GM12878 (cell line): ENCODE data around the gene KLHL2. TPM values are rescaled to one million over a fixed set of nuclear protein-coding genes. Genes with fewer than 3 reads are reported as not detected.

Experiments
- ATAC-seq: fragments of 200-7000 bp; cut with Tn5 transposase; 3 replicates; pipeline ENCODE4 v1.9.1; 2020; ENCODE audit warnings: mild to moderate bottlenecking, moderate library complexity
- BruUV-seq: library from RNA; stranded (reverse); fragments of 400-500 nt; replicated peaks from 2 replicates; lab custom pipeline; 2021; lab: Mats Ljungman, UMichigan
- CTCF ChIA-PET: fragments of 300-600 bp; sonication (Branson Sonifier 250); formaldehyde crosslinking; extraction: SDS; loops from one replicate; lab custom pipeline; 2021; ENCODE audit warnings: inconsistent platforms; lab: Yijun Ruan, JAX
- POLR2A ChIA-PET: fragments of 350-600 bp; formaldehyde crosslinking; extraction: SDS; loops from one replicate; lab custom pipeline; 2021; ENCODE audit warnings: inconsistent platforms; lab: Charles Lee
- RAD21 ChIA-PET: fragments of 300-600 bp; sonication (Branson Sonifier 250); formaldehyde crosslinking; loops from one replicate; lab custom pipeline; 2023; ENCODE audit warnings: antibody characterized with exemption; ENCODE audit not compliant: unreplicated experiment; lab: Charles Lee
- SMC1A ChIA-PET: fragments of 300-600 bp; sonication (Branson Sonifier 250); formaldehyde crosslinking; loops from one replicate; lab custom pipeline; 2023; ENCODE audit not compliant: unreplicated experiment, uncharacterized antibody; lab: Charles Lee
- DNase-seq: peaks from one replicate; pipeline ENCODE4 v3.0.0-alpha.2; 2011; ENCODE audit warnings: low read depth, low spot score
- FAIRE-seq: peaks from 3 replicates; lab custom pipeline; 2011; peaks lifted over from hg19 to GRCh38; lab: Jason Lieb, UNC
- H2AFZ ChIP-seq: 2 replicates; pipeline ENCODE4 v1.6.0; 2011; ENCODE audit warnings: low read depth, low read length, control low read depth; ENCODE audit not compliant: control insufficient read depth
- H3K27ac ChIP-seq: 2 replicates; pipeline ENCODE4 v1.5.1; 2011; ENCODE audit warnings: control low read depth; ENCODE audit not compliant: control insufficient read depth, insufficient read depth
- H3K27me3 ChIP-seq, 2 experiments: replicated peaks in 1 of 2; 2 replicates each; pipeline versions ENCODE4 v1.6.0 to v1.6.1; 2011; ENCODE audit warnings: low read length in 1 of 2; ENCODE audit not compliant: control insufficient read depth in 2 of 2, insufficient read depth in 2 of 2
- H3K36me3 ChIP-seq, 2 experiments: 2 replicates each; pipeline ENCODE4 v1.5.1; 2011; ENCODE audit warnings: low read length in 1 of 2; ENCODE audit not compliant: control insufficient read depth in 2 of 2, insufficient read depth in 2 of 2
- H3K4me1 ChIP-seq: 2 replicates; pipeline ENCODE4 v1.6.1; 2011; ENCODE audit warnings: mild to moderate bottlenecking, low read length, moderate library complexity, mixed read lengths; ENCODE audit not compliant: control insufficient read depth, insufficient read depth
- H3K4me2 ChIP-seq: 2 replicates; pipeline ENCODE4 v1.6.0; 2011; ENCODE audit warnings: control low read depth; ENCODE audit not compliant: control insufficient read depth, insufficient read depth
- H3K4me3 ChIP-seq: fragments of 200-600 bp; sonication (generic); 2 replicates; pipeline ENCODE4 v1.5.1; 2016
- H3K79me2 ChIP-seq: 2 replicates; pipeline ENCODE4 v1.6.0; 2011; ENCODE audit warnings: low read length; ENCODE audit not compliant: control insufficient read depth, insufficient read depth
- H3K9ac ChIP-seq: 2 replicates; pipeline ENCODE4 v1.8.0; 2011; ENCODE audit warnings: low read length, control low read depth, mixed read lengths; ENCODE audit not compliant: control insufficient read depth, insufficient read depth
- H3K9me3 ChIP-seq: replicated peaks from 3 replicates; pipeline ENCODE4 v1.5.1; 2011; ENCODE audit warnings: mild to moderate bottlenecking, low read length; ENCODE audit not compliant: control insufficient read depth, insufficient read depth
- H4K20me1 ChIP-seq: 2 replicates; pipeline ENCODE4 v1.6.0; 2011; ENCODE audit not compliant: control insufficient read depth, insufficient read depth
- ATF7 ChIP-seq: fragments of 450-650 bp; IDR thresholded peaks from 2 replicates; pipeline ENCODE4 v1.6.1; 2016; ENCODE audit warnings: low read depth, mild to moderate bottlenecking
- CBX5 ChIP-seq: sonication (generic); IDR thresholded peaks from 2 replicates; pipeline ENCODE4 v1.6.1; 2016; ENCODE audit warnings: low read depth, moderate library complexity, mild to moderate bottlenecking, inconsistent platforms
- EGR1 ChIP-seq, 2 experiments: IDR thresholded peaks; 1 replicate in 1 of 2; 2 replicates in 1 of 2; pipeline ENCODE4 v1.6.1; 2011 to 2012; ENCODE audit warnings: low read depth in 2 of 2, low read length in 2 of 2, borderline replicate concordance in 1 of 2, mild to moderate bottlenecking in 1 of 2, moderate library complexity in 1 of 2
- NFYA ChIP-seq: IDR thresholded peaks from 2 replicates; pipeline ENCODE4 v1.6.1; 2011; ENCODE audit warnings: low read depth, mild to moderate bottlenecking, low read length, improper control_type of control experiment, borderline replicate concordance
- NR2F1 ChIP-seq: fragments of 450-650 bp; conservative IDR thresholded peaks from 2 replicates; pipeline ENCODE4 v1.6.1; 2017; ENCODE audit warnings: mild to moderate bottlenecking
- PAX5 ChIP-seq: IDR thresholded peaks from 2 replicates; pipeline ENCODE4 v1.6.1; 2011; ENCODE audit warnings: low read depth, low read length, borderline replicate concordance
- POLR2A ChIP-seq: IDR thresholded peaks from 2 replicates; pipeline ENCODE4 v1.6.1; 2011; ENCODE audit warnings: low read depth, mild to moderate bottlenecking, low read length
- RAD51 ChIP-seq: fragments of 450-650 bp; IDR thresholded peaks from 2 replicates; pipeline ENCODE4 v1.6.1; 2016; ENCODE audit warnings: moderate library complexity, mild to moderate bottlenecking, inconsistent platforms
- SMAD1 ChIP-seq: fragments of 450-650 bp; IDR thresholded peaks from 2 replicates; pipeline ENCODE4 v1.6.1; 2018; ENCODE audit warnings: mild to moderate bottlenecking, low read depth; ENCODE audit not compliant: partially characterized antibody
- TAF1 ChIP-seq: IDR thresholded peaks from 2 replicates; pipeline ENCODE4 v1.6.1; 2011; ENCODE audit warnings: mild to moderate bottlenecking, low read depth, low read length, borderline replicate concordance
- ZNF217 ChIP-seq: fragments of 450-650 bp; IDR thresholded peaks from 2 replicates; pipeline ENCODE4 v1.6.1; 2017; ENCODE audit warnings: antibody characterized with exemption, mild to moderate bottlenecking
- WGBS: methylation state at CpG from one replicate; pipeline ENCODE4 v1.1.6; 2016; ENCODE audit warnings: low lambda C conversion rate; ENCODE audit not compliant: insufficient replicate concordance, insufficient coverage; ENCODE audit errors: missing lambda C conversion rate; 5-methylcytosine and 5-hydroxymethylcytosine counted together
- in situ Hi-C: fragments of 300-500 bp; cut with MboI; formaldehyde crosslinking; loops from 9 replicates; pipeline ENCODE4 v1.14.3; 2018; ENCODE audit warnings: mixed read lengths
- intact Hi-C: fragments of 100-400 bp; cut with micrococcal nuclease; formaldehyde crosslinking; loops from one replicate; pipeline ENCODE4 v1.14.2; 2022; ENCODE audit not compliant: unreplicated experiment
- polyA plus RNA-seq, 11 experiments: library from polyadenylated mRNA; depleted of rRNA in 4 of 11; unstranded in 6 of 11; stranded (reverse) in 5 of 11; fragments of >200 nt; fragmentation: Nextera tagmentation in 4 of 11; fragmentation: Illumina TruSeq in 1 of 11; extraction: Ambion mirVana in 4 of 11; extraction: Trizol in 1 of 11; gene quantifications; 1 replicate in 1 of 11; 2 replicates in 10 of 11; pipeline versions ENCODE4 v1.2.1 to v1.2.3, GENCODE V29; 2011 to 2016; ENCODE audit warnings: inconsistent platforms in 2 of 11, missing spikeins in 2 of 11, low read depth in 1 of 11
- total RNA-seq, 4 experiments: library from RNA; depleted of rRNA in 3 of 4; stranded (reverse); fragments of >200 nt in 3 of 4; fragmentation: Illumina TruSeq in 1 of 4; extraction: Trizol in 1 of 4; gene quantifications; 2 replicates each; pipeline versions ENCODE4 v1.2.1 to v1.2.3, GENCODE V29; 2013 to 2021
- TF ChIP-seq, protein P1 (sequence below): fragments of 450-650 bp; conservative IDR thresholded peaks from 2 replicates; pipeline ENCODE4 v1.6.1; 2017; ENCODE audit warnings: mild to moderate bottlenecking, moderate library complexity

The KLHL2 gene
- total and polyA plus RNA-seq, 10 of the 15 experiments (the other 5 are each of a cell fraction or from before 2014, with no cell fraction given): 4.8 to 22.8 (median 12.9) TPM

DNA sequence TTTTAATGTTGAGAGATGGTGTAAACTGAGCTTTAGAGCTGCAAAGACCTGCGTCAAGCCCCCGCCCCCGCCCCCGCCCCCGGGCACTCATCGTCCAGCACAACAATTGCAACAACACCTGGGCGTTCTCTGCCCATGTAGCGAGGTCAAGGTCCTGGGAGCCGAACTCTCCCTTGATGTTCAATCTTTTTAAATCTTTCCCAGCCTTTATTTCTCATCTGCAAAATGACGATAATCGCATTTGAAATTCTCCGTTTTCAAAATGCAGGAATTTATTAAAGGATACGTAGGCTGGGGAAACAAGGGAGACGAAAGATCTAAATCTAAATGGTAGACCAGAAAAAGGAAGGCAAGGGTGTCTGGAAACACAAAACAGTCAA, 119.5 kb downstream of the KLHL2 start:
- Histone ChIP-seq H3K27ac (peak overlapping the region; percentile 55; the same call in 1 of the 2 replicates), H3K4me2 (peak overlapping the region; percentile 31), H3K36me3 (no peaks in the 10 kb centered on the region), H3K79me2 (peaks cover 44% of the 10 kb centered on the region), H3K9me3 (peaks cover 2% of the 10 kb centered on the region; the same call in 1 of the 3 replicates), H3K4me1 (peaks cover 4% of the 10 kb centered on the region), H3K9ac (peak overlapping the region; percentile 49; the same call in 1 of the 2 replicates), H3K4me3 (peak overlapping the region; percentile 58), H2AFZ (peak overlapping the region; percentile 72), H3K27me3 (no peaks in the 10 kb centered on the region), H4K20me1 (no peaks in the 10 kb centered on the region)
- DNase-seq: no peak
- in situ Hi-C loops: no loop called here
- peak; percentile 44 for ATAC-seq
- intact Hi-C loops: loop anchor here (2.0 to 5.0 kb wide), 3 partner anchors 120 to 215 kb away; partner anchors contain the start of genes KLHL2 and TMEM192
- 2% methylated on average over 14 of the region's 14 CpGs for whole genome bisulfite sequencing
- no peak for FAIRE-seq
- ChIA-PET POLR2A (interaction anchor here (0.9 to 3.7 kb wide), 10 partner anchors 10 to 391 kb away, joined by 3 to 24 read pairs (median 4); no protein-coding TSS in a partner anchor), CTCF (interaction anchor here (1.0 to 1.9 kb wide), 8 partner anchors 12 to 391 kb away, joined by 3 to 8 read pairs (median 4); partner anchors contain the start of genes KLHL2 and TMEM192), RAD21 (interaction anchor here (0.9 to 2.6 kb wide), 9 partner anchors 9 to 196 kb away, joined by 3 to 11 read pairs (median 4); no protein-coding TSS in a partner anchor), SMC1A (interaction anchor here (0.9 to 4.5 kb wide), 6 partner anchors 11 to 149 kb away, joined by 3 to 17 read pairs (median 6); no protein-coding TSS in a partner anchor)
- BruUV-seq: TSS peak; percentile 96
- TF ChIP-seq EGR1 (IDR thresholded peaks at IDR 0.05; ENCODE audit: borderline replicate concordance in 1 of 2, low read depth in 2 of 2, low read length in 2 of 2) (peak in 1 of 2 experiments; percentile 72; a peak in 2 of 3 replicates), TAF1 (no peak), POLR2A (0 out of 2 replicates have a peak, but pooled peaks have one; percentile 5), ZNF217 (0 out of 2 replicates have a peak, but pooled peaks have one; percentile 18), PAX5 (no peak), CBX5 (no peak), RAD51 (0 out of 2 replicates have a peak, but pooled peaks have one; percentile 38), ATF7 (0 out of 2 replicates have a peak, but pooled peaks have one; percentile 15), SMAD1 (peak; percentile 52), NR2F1 (peak; percentile 59; the same call in 1 of the 2 replicates), NFYA (no peak)
- TF ChIP-seq, protein P1, sequence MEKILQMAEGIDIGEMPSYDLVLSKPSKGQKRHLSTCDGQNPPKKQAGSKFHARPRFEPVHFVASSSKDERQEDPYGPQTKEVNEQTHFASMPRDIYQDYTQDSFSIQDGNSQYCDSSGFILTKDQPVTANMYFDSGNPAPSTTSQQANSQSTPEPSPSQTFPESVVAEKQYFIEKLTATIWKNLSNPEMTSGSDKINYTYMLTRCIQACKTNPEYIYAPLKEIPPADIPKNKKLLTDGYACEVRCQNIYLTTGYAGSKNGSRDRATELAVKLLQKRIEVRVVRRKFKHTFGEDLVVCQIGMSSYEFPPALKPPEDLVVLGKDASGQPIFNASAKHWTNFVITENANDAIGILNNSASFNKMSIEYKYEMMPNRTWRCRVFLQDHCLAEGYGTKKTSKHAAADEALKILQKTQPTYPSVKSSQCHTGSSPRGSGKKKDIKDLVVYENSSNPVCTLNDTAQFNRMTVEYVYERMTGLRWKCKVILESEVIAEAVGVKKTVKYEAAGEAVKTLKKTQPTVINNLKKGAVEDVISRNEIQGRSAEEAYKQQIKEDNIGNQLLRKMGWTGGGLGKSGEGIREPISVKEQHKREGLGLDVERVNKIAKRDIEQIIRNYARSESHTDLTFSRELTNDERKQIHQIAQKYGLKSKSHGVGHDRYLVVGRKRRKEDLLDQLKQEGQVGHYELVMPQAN: peak; percentile 75; the same call in 1 of the 2 replicates
